Stimulated activated CD8-positive, alpha-beta memory T cell treated with anti-CD3 and anti-CD28 coated beads, Interleukin-4, amount 100 ng/mL, for 48 hours (primary cell): ENCODE data around the gene ZNF469.
"Not testable (repeated sequence)": the region's sequence is repeated elsewhere in the genome, so short reads cannot be mapped to it uniquely, and the experiment has no call there.

Source experiments
- DNase-seq: peaks from one replicate; pipeline ENCODE4 v3.0.0-alpha.2; 2020

The ZNF469 gene

GRCh38 chr16:88395669-88396584 is 13.2 kb downstream of the ZNF469 start:
- DNase-seq = no peak

- no peak for DNase-seq
These were observed 15.6 kb downstream of the ZNF469 start for GRCh38 chr16:88398170-88398873.

GRCh38 chr16:88398874-88399178 is 16.1 kb downstream of the ZNF469 start:
- DNase-seq = no peak

DNA sequence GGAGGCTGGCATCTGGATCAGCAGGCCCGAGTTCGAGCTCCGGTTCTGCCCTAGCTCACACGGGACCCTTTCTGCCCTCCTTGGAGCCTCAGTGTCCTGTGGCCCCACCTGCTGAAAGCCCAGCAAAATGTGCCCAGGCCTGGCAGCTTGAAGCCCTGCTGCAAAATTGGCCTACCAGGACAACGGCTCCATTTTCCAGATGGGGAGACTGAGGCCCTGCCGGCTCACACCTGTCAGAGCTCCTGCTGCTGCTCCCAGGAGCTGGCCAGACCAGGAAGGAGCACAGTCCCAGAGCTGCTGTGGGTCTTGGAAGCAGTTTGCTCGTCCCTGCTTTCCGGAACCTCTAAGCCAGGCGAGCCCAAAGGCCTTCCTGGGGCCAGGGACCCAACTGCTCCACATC is 17.4 kb downstream of the ZNF469 start:
- no peak for DNase-seq

- no peak for DNase-seq
These were observed 19.0 kb downstream of the ZNF469 start for GRCh38 chr16:88401604-88402246.

DNA sequence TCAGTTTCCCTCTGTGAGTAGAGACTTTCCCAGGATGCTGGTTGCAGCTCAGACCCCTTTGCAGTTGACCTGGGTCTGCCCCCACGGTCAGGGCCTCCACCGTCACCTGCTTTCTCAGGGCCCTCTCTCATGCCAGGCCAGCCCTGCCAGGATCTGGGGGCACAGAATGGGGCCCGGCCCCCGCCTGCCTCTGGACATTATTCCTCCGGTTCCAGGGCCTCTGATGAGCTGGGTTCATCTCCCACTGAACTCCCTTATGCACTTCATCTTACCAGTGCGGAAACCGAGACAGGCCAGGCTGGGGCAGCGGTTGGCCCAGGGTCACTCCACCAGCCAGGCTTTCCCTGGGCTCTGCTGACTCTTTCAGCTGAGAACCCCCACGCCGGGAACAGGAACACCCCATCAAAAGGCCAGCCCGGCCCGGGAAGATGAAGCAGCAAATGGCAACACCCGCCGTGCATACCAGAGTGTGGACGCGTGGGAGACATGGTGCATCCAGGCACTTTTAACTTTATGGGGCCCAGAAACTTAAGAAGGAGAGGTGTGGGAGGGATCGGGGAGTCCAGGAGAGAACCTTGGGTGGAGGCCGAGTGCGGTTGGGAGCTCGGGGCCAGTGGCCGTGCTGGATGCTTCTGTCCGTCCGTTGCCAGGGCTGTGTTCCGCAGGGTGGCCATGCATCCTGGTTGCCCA is 19.9 kb downstream of the ZNF469 start:
- no peak for DNase-seq

- DNase-seq = no peak
These were observed 21.2 kb downstream of the ZNF469 start for GRCh38 chr16:88403794-88404581.

GRCh38 chr16:88404769-88405168 is 22.0 kb downstream of the ZNF469 start:
- no peak for DNase-seq

GRCh38 chr16:88405216-88406060 is 22.7 kb downstream of the ZNF469 start:
- DNase-seq = no peak

- DNase-seq = no peak
These were observed 23.6 kb downstream of the ZNF469 start for GRCh38 chr16:88406096-88407041.

DNA sequence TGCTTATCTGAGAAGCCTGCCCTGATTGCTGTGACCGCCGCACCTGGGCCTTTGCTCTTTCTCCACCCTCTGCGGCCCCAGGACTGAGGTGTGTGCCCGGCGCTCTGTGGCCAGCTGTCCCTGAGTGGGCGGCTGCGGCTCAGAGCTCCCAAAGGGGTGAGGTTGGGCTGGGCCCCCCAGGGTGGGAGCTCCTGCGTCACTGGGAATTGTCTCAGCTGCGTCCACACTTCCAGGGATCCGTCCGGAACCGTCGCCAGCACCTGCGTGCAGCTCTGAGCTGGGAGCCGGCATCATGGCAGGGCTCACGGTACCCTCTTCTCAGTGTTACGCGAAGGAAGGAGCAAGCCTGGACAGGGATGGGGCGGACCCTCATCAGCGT is 24.3 kb downstream of the ZNF469 start:
- no peak for DNase-seq

GRCh38 chr16:88407807-88408206 is 25.0 kb downstream of the ZNF469 start:
- no peak for DNase-seq

DNA sequence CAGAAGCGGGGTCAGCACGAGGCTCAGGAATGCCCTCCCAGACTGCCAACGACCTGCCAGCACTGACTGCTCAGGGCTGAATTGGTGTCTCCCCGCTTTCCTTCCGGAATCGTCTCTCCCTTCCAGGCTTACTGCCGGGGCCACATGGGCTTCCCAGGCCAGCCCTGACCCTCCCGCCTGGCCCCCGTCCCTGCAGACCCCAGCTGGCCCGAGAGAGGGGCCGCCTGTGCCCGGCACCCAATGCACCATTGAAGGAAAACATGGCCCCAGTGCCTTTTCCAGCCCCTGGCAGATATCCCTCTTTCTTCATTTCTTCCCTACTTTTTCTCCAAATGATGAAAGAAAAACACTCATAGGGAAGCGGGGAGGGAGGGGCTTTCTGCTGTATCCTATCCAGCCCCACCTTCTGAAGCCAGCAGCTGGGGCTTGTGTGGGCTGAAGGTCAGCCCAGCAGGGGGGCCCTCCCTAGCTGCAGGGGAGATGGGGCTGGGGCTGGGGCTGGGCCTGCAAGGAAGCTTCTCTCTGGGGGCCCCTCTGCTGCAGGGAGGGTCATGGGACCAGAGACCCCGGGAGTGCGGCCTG is 25.9 kb downstream of the ZNF469 start:
- DNase-seq = no peak

GRCh38 chr16:88409296-88410065 is 26.7 kb downstream of the ZNF469 start:
- no peak for DNase-seq

GRCh38 chr16:88410297-88410968 is 27.7 kb downstream of the ZNF469 start:
- DNase-seq = not testable (repeated sequence)

GRCh38 chr16:88411951-88412576 is 29.3 kb downstream of the ZNF469 start:
- no peak for DNase-seq

- DNase-seq = no peak
These were observed 30.0 kb downstream of the ZNF469 start for GRCh38 chr16:88412766-88413165.

DNA sequence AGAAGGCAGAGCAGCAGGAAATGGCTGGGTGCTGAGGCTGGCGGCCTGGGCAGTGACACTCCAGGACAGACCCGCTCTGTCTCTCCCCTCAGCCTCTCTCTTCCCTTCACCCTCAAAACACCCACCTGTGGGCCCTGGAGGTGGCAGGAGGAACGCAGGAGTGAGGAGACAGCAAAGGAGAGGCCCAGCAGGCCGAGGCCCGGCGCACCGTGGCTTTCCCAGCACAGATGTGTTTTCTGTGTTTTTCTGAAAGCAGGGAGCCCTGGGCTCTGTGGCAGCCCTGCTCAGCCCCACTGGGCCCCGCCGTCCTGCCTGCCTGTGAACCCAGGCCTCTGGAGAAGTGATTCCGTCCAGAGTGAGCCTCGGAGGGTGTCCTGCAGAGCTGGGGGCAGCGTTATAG is 30.5 kb downstream of the ZNF469 start:
- DNase-seq = no peak
